Hepatocyte (in vitro differentiated cells): ENCODE results near the gene MCF2L2. TPM values are rescaled to one million over a fixed set of nuclear protein-coding genes. Genes with fewer than 3 reads are reported as not detected.

Experiments used
- DNase-seq: peaks from one replicate; pipeline ENCODE4 v3.0.0-alpha.2; 2016; ENCODE audit warnings: low spot score
- H2AFZ ChIP-seq: fragments of 200-600 bp; sonication (generic); 2 replicates; pipeline ENCODE4 v1.6.0; 2016; ENCODE audit warnings: antibody characterized with exemption, mild to moderate bottlenecking
- H3K27ac ChIP-seq: fragments of 200-600 bp; sonication (generic); 2 replicates; pipeline ENCODE4 v1.5.1; 2016; ENCODE audit warnings: mild to moderate bottlenecking
- H3K27me3 ChIP-seq: fragments of 200-600 bp; sonication (generic); 2 replicates; pipeline ENCODE4 v1.6.1; 2016
- H3K36me3 ChIP-seq: fragments of 200-600 bp; sonication (generic); replicated peaks from 2 replicates; pipeline ENCODE4 v1.5.1; 2016; ENCODE audit warnings: low read depth; ENCODE audit not compliant: insufficient read depth
- H3K4me1 ChIP-seq: fragments of 200-600 bp; sonication (generic); 2 replicates; pipeline ENCODE4 v1.5.1; 2016; ENCODE audit warnings: mild to moderate bottlenecking, moderate library complexity; ENCODE audit not compliant: insufficient read depth
- H3K4me2 ChIP-seq: fragments of 200-600 bp; sonication (generic); 2 replicates; pipeline ENCODE4 v1.6.0; 2016
- H3K4me3 ChIP-seq: fragments of 200-600 bp; sonication (generic); 2 replicates; pipeline ENCODE4 v1.5.1; 2016; ENCODE audit warnings: mild to moderate bottlenecking
- H3K79me2 ChIP-seq: fragments of 200-600 bp; sonication (generic); 2 replicates; pipeline ENCODE4 v1.6.0; 2017; ENCODE audit warnings: mild to moderate bottlenecking
- H3K9me2 ChIP-seq: fragments of 200-600 bp; sonication (generic); replicated peaks from 2 replicates; pipeline ENCODE4 v1.6.0; 2017; ENCODE audit warnings: mild to moderate bottlenecking; ENCODE audit not compliant: insufficient read depth
- H3K9me3 ChIP-seq: fragments of 200-600 bp; sonication (generic); 2 replicates; pipeline ENCODE4 v1.5.1; 2016; ENCODE audit warnings: low read depth, mild to moderate bottlenecking
- H4K20me1 ChIP-seq: fragments of 200-600 bp; sonication (generic); 2 replicates; pipeline ENCODE4 v1.6.0; 2016; ENCODE audit warnings: mild to moderate bottlenecking; ENCODE audit not compliant: insufficient read depth, poor library complexity, severe bottlenecking
- EZH2 ChIP-seq: fragments of 200-600 bp; sonication (generic); IDR thresholded peaks from 2 replicates; pipeline ENCODE4 v1.6.1; 2016; ENCODE audit warnings: antibody characterized with exemption, mild to moderate bottlenecking, borderline replicate concordance
- EZH2phosphoT487 ChIP-seq: fragments of 200-600 bp; sonication (generic); IDR thresholded peaks from one replicate; pipeline ENCODE4 v1.6.1; 2018; ENCODE audit warnings: antibody characterized with exemption, mild to moderate bottlenecking, low read depth, moderate library complexity; ENCODE audit not compliant: unreplicated experiment, severe bottlenecking
- WGBS: methylation state at CpG from one replicate; pipeline ENCODE4 v1.1.6; 2016; ENCODE audit warnings: low lambda C conversion rate; ENCODE audit errors: missing lambda C conversion rate; 5-methylcytosine and 5-hydroxymethylcytosine counted together
- polyA plus RNA-seq: library from polyadenylated mRNA; unstranded; fragments of >200 nt; fragmentation: Nextera tagmentation; extraction: Ambion mirVana; gene quantifications from 2 replicates; pipeline ENCODE4 v1.2.1, GENCODE V29; 2016
- total RNA-seq: library from RNA; depleted of rRNA; stranded (reverse); fragments of >200 nt; gene quantifications from 2 replicates; pipeline ENCODE4 v1.2.3, GENCODE V29; 2014
- TF ChIP-seq, protein P1 (sequence below): fragments of 200-600 bp; sonication (generic); IDR thresholded peaks from 2 replicates; pipeline ENCODE4 v1.5.1; 2016; ENCODE audit warnings: antibody characterized with exemption, mild to moderate bottlenecking; ENCODE audit not compliant: poor library complexity

Gene MCF2L2
- total and polyA plus RNA-seq, 2 experiments from 2014 or later: 0.17 to 0.63 TPM

DNA sequence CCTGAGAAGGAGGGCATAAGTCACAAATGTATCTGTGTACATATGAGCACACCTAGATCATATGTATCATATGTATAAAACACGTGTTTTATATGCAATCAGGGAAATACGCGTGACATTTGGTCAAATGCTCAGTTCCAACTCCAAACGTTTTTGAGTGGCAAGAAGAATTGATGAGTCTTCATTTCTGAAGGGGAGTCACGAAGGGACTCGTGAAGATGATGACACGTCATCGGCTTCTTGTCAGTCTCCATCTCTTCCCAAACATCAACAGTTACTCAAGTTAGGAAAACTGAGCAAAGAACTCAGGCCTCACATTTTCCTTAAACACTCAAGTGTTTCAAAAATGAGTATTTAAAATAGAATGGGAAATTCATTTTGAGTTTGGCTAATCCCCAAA, 95.9 kb downstream of the MCF2L2 start:
- Histone ChIP-seq H3K36me3 (no peaks in the 10 kb centered on the region), H3K4me2 (no peak overlapping the region), H3K4me3 (no peak overlapping the region), H3K27me3 (no peaks in the 10 kb centered on the region), H3K9me2 (no peaks in the 10 kb centered on the region), H3K27ac (no peak overlapping the region), H3K4me1 (no peaks in the 10 kb centered on the region), H2AFZ (no peak overlapping the region), H3K79me2 (no peaks in the 10 kb centered on the region), H4K20me1 (no peaks in the 10 kb centered on the region), H3K9me3 (no peaks in the 10 kb centered on the region)
- 92% methylated on average over 8 of the region's 8 CpGs for WGBS
- TF ChIP-seq EZH2phosphoT487 (no peak), EZH2 (no peak)
- TF ChIP-seq, protein P1, sequence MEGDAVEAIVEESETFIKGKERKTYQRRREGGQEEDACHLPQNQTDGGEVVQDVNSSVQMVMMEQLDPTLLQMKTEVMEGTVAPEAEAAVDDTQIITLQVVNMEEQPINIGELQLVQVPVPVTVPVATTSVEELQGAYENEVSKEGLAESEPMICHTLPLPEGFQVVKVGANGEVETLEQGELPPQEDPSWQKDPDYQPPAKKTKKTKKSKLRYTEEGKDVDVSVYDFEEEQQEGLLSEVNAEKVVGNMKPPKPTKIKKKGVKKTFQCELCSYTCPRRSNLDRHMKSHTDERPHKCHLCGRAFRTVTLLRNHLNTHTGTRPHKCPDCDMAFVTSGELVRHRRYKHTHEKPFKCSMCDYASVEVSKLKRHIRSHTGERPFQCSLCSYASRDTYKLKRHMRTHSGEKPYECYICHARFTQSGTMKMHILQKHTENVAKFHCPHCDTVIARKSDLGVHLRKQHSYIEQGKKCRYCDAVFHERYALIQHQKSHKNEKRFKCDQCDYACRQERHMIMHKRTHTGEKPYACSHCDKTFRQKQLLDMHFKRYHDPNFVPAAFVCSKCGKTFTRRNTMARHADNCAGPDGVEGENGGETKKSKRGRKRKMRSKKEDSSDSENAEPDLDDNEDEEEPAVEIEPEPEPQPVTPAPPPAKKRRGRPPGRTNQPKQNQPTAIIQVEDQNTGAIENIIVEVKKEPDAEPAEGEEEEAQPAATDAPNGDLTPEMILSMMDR: no peak
- DNase-seq: no peak

DNA sequence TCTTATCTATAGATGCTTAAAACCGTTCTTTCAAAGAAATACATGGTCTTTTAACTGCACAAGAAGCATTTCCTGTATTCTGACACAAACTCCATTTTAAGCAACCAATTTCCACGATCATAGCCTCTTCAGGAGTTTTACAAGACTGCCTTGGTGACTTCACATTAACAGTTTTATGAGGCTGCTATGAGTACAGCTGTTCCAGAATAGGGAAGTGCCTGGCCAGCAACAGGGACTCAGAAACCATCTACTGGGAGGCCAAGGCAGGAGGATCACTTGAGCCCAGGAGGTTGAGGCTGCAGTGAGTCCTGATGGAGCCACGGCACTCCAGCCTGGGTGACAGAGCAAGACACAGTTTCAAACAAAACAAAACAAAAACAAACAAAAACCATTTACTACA, 96.9 kb downstream of the MCF2L2 start:
- H3K4me3 ChIP-seq: no peak overlapping the region
- H3K36me3 ChIP-seq: no peaks in the 10 kb centered on the region
- H3K4me1 ChIP-seq: no peaks in the 10 kb centered on the region
- H3K9me3 ChIP-seq: no peaks in the 10 kb centered on the region
- WGBS: 59% methylated on average over 3 of the region's 3 CpGs
- no peaks in the 10 kb centered on the region for H3K9me2 ChIP-seq
- H4K20me1 ChIP-seq: no peaks in the 10 kb centered on the region
- DNase-seq: no peak
- TF ChIP-seq EZH2 (no peak), EZH2phosphoT487 (no peak)
- TF ChIP-seq, protein P1: no peak
- no peaks in the 10 kb centered on the region for H3K79me2 ChIP-seq
- no peaks in the 10 kb centered on the region for H3K27me3 ChIP-seq
- no peak overlapping the region for H3K4me2 ChIP-seq
- H3K27ac ChIP-seq: no peak overlapping the region
- H2AFZ ChIP-seq: no peak overlapping the region

DNA sequence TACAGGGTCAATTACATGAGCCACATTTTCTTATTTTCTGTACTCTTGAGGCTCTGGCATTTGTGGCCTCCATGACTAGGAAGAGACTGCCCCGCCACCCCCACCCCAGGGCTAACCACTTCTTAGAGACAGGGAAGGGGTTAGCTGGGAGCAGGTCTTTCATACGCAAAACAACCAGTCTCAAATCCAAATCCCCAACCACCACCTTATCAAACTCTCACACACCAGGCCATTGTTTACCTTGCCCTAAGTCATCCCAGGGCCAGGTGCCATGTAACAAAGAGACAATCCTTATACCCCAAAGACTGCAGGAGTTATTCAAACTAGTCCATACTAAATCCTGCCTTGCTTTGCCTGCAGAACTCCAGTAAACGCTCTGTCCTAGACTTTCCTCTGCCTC, 97.5 kb downstream of the MCF2L2 start:
- Histone ChIP-seq H3K4me2 (no peak overlapping the region), H3K9me3 (no peaks in the 10 kb centered on the region), H3K79me2 (no peaks in the 10 kb centered on the region), H3K27me3 (no peaks in the 10 kb centered on the region), H2AFZ (no peak overlapping the region), H3K27ac (no peak overlapping the region), H4K20me1 (no peaks in the 10 kb centered on the region), H3K9me2 (no peaks in the 10 kb centered on the region), H3K36me3 (no peaks in the 10 kb centered on the region), H3K4me3 (no peak overlapping the region), H3K4me1 (no peaks in the 10 kb centered on the region)
- WGBS: 73% methylated on average over 3 of the region's 3 CpGs
- no peak for DNase-seq
- TF ChIP-seq EZH2 (no peak), EZH2phosphoT487 (no peak)
- TF ChIP-seq, protein P1: no peak

DNA sequence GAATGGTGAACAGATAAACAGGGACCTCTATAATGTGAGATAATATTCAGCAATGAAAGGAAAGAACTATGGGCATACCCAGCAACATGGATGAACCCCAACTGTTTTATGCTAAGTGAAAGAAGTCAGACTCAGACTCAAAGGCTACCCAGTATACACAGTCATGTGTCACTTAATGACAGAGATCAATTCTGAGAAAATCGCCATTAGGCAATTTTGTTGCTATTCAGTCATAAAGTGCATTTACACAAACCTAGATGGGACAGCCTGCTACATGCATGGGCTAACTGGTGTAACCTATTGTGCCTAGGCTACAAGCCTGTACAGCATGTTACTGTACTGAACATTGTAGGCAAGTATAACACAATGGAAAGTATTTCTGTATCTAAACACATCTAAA, 98.9 kb downstream of the MCF2L2 start:
- Histone ChIP-seq H3K4me3 (no peak overlapping the region), H3K27ac (no peak overlapping the region), H3K4me1 (no peaks in the 10 kb centered on the region), H3K9me3 (no peaks in the 10 kb centered on the region), H3K27me3 (no peaks in the 10 kb centered on the region), H3K4me2 (no peak overlapping the region), H3K36me3 (no peaks in the 10 kb centered on the region), H4K20me1 (no peaks in the 10 kb centered on the region), H3K9me2 (no peaks in the 10 kb centered on the region), H2AFZ (no peak overlapping the region), H3K79me2 (no peaks in the 10 kb centered on the region)
- TF ChIP-seq, protein P1: no peak
- TF ChIP-seq EZH2 (no peak), EZH2phosphoT487 (no peak)
- DNase-seq: no peak
- 100% methylated on average over 1 of the region's 1 CpG for WGBS
